ENCODE data around the gene FAM221B.
A peak's percentile ranks its signal among the peaks of the same experiment; 100 is the strongest.

Gene FAM221B

GRCh38 chr9:35814841-35815543, 13.5 kb downstream of the FAM221B start, which contains the start of gene HINT2:
Gene HINT2, minus strand, starts transcription at chr9:35815042. Its CDS starts 63 bp downstream, at chr9:35814979.
- DNase-seq, result peak; percentile 95

DNA sequence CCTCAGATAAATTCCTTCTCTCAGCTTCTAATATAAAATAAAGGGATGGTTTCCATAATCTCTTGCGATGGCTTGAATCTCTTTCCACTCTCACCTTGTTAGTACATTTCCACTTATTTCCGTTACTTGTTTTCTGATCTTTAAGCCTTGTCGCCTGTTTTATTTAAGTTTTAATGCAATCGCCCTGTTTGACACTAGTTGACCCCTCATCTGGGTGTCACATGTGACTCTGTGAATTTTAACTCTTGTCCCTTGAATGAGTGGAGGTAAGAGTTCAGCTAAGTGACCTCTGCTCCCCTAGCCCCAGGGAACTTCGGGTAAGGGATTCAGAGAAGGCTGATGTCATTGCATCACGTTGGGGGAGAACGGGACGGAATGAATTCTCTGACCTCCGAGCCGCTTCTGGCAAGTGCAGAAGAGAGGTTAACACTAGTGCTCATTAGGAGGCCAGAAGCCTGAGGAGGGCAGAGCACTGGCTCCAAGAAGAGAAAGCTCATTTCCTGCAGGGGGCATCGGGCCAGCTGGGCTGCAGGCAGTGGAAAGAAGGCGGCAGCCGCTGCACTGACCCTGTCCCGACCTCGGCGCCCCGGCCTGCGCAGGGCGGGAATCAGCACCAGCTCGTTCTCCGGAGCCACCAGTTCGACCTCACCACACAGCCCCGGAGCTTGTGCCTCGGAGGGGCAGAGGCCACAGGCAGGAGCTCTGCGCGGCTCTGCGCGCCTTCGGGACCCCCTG, 14.3 kb downstream of the FAM221B start:
- DNase-seq, result no peak

GRCh38 chr9:35813434-35814105, 15.0 kb downstream of the FAM221B start:
- DNase-seq, result no peak

- peak; percentile 83 for DNase-seq
Measured at GRCh38 chr9:35812025-35812602, 16.4 kb downstream of the FAM221B start, which contains the start of gene SPAG8. Gene SPAG8, minus strand, starts transcription at chr9:35812262. Its CDS starts 115 bp downstream, at chr9:35812147.

GRCh38 chr9:35811381-35812024, 17.0 kb downstream of the FAM221B start:
- no peak for DNase-seq

- no peak for DNase-seq
Measured at GRCh38 chr9:35810122-35810521, 18.4 kb downstream of the FAM221B start.

DNA sequence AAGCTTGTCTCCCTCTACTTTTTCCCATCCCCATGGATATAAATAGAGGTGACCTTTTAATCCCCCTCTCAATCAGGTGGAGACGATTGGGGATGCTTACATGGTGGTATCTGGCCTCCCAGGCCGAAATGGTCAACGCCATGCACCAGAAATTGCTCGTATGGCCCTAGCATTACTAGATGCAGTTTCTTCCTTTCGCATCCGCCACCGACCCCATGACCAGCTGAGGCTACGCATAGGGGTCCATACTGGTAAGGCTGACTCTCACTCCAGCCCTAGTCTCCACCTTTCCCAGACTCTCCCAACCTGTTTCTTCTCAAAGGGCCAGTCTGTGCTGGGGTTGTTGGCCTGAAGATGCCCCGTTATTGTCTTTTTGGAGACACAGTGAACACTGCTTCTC, 20.1 kb downstream of the FAM221B start:
- no peak for DNase-seq

DNA sequence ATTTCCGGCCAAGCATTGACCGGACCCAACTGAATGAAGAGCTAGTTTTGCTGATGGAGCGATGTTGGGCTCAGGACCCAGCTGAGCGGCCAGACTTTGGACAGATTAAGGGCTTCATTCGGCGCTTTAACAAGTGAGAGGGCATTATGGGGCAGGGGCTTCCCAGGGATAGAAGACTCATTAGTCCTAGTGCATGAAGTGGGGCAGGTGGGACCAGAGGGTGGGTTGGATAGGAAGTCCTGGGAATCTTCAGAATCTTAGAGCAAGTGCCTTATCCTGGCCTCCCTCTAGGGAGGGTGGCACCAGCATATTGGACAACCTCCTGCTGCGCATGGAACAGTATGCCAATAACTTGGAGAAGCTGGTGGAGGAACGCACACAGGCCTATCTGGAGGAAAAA, 22.4 kb downstream of the FAM221B start:
- DNase-seq, result no peak

DNA sequence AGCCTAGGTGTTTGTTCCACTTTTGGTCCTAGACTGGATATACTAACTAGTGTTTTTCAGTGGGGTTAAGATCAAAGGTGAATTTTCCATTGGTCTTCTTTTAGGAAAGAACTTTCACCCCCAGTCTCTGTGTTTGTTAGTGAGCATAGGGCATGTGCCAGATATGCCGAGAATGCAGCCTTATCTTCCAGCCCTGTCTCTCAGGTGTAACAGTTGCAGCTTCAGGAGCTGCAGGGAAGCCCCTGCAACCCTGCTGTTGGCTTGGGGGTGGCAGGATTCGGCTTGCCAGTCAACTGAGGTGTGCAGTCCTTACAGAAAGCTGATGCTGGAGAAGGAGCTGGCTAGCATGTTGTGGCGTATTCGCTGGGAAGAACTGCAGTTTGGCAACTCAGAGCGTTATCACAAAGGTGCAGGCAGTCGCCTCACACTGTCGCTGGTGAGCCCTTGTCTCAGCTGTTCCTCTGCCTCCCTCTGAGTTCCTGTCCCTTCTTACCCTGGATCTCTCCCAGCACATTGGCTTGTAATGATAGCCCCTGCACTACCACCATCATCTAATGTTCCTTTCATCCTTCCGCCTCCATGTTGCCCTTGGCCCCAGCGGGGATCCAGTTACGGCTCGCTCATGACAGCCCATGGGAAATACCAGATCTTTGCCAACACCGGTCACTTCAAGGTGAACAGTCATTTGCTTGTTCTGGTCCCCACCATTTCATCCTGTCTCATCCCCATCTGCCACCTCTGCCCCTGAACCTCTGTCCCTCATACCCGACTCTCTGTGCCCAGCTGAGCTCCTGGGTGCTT, 27.0 kb downstream of the FAM221B start:
- DNase-seq, result no peak

DNA sequence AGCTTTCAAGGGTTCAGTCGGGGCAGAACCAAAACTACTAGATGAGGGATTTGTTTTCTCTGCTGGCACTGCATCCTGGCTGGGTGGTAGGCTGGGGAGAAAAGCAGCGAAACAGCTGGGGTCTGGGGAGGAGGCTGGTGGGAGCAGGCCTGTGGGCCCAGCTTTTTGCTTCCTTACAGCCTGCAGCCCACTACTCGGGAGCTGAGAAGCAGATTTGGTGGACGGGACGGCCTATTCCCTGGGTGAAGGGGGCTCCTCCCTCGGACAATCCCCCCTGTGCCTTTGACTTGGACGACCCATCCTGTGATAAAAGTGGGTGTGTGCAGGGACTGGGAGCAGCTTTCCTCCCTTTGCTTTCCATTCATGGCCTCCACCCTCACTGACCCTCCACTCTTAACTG, 28.0 kb downstream of the FAM221B start:
- DNase-seq, result no peak

- no peak for DNase-seq
Measured at GRCh38 chr9:35798658-35799374, 29.7 kb downstream of the FAM221B start.

GRCh38 chr9:35797311-35798109, 31.0 kb downstream of the FAM221B start:
- DNase-seq, result no peak

- no peak for DNase-seq
Measured at GRCh38 chr9:35795695-35796094, 32.8 kb downstream of the FAM221B start.

DNA sequence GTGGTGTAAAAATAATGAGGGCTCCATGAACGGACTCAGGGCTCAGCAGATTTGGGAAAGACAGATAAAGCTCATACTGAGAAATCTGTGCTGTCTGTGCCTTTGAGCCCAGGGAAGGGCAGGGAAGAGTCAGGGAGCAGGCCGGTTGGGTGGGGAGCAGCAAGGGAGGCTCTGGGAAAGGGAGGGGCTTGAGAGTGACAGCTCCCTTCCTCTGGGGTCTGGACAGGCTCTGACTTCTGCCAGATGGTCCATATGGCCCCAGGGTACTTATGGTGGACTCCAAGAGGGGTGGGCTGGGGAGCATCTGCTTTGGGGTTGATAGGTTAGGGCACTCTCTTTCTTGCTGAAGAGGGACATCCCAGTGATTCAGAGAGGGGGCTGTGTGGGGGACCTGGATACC, 35.1 kb downstream of the FAM221B start:
- DNase-seq, result no peak

GRCh38 chr9:35792826-35793225, 35.7 kb downstream of the FAM221B start:
- no peak for DNase-seq

- no peak for DNase-seq
Measured at GRCh38 chr9:35792024-35792813, 36.3 kb downstream of the FAM221B start.

DNA sequence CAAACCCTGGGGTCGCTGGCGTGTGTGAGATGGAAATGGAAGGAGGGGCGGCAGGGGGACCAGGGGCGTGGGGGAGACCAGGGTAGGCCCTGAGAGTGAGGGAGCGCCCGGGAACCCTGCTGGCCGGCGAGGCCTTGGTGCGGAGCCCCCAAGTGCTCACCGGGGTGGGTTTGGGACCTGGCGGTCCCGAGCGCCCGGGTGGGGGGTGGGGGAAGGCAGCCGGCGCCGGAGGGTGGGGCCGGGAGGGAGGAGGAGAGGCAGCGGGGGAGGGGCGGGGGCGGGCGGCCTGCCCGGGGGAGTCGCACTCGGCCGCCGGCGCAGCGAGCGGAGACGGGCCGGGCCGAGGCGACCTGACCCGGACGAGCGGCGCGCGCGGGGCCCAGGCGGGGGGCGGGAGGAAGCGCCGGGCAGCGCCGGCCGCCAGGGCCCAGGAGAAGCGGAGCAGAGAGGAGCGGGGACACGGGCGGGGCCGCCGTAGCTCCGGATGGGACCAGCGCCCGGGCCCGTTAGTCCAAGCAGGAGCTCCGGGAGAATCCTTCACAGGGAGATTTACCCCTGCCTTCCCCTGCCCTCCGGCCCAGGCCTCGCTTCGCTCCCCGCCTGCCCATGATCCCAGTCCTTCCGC, 37.1 kb downstream of the FAM221B start, which contains the start of gene NPR2:
TSS of gene NPR2 (plus strand) at position 295 of the 625 bp plus-strand sequence. CDS start 818 bp downstream, outside the sequence.
- DNase-seq, result no peak

- DNase-seq, result peak; percentile 45
Measured at GRCh38 chr9:35790385-35791296, 37.9 kb downstream of the FAM221B start.
